Vagina (tissue), 2 donors: ENCODE results near the gene C10orf120.

Experiments used
- POLR2A ChIP-seq, 2 donors: fragments of 450-650 bp; IDR thresholded peaks; one replicate each; pipeline ENCODE4 v1.6.1; 2017; ENCODE audit warnings: antibody characterized with exemption in 2 of 2, mild to moderate bottlenecking in 2 of 2, moderate library complexity in 2 of 2
- TF ChIP-seq, protein P1 (sequence below), 3 experiments: fragments of 450-650 bp in 2 of 3; fragments of 200-600 bp in 1 of 3; sonication (generic) in 1 of 3; IDR thresholded peaks; one replicate each; pipeline ENCODE4 v1.5.1; 2017 to 2019; ENCODE audit warnings: antibody characterized with exemption in 3 of 3, mild to moderate bottlenecking in 2 of 3, moderate library complexity in 2 of 3

DNA sequence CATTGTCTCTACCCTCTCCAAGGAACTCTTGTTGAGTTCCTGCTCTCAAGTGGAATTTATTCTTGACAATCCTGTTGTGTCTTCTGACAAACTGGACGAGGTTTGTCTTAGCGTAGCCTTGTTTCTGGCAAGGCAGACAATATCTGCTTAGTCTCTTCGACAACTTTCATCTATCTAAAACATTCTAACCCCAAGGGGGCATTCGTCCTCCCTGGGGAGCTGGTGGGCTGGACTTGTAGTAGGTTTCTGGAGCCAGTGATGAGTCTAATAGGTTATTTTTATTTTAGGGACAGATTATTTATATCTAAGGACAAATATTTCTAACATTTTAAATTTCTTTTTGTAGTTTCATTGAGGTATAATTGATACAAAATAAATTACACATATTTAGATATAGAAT lies 7.3 kb upstream of the C10orf120 start:
- TF ChIP-seq POLR2A (IDR thresholded peaks at IDR 0.05) = no peak
- TF ChIP-seq, protein P1, sequence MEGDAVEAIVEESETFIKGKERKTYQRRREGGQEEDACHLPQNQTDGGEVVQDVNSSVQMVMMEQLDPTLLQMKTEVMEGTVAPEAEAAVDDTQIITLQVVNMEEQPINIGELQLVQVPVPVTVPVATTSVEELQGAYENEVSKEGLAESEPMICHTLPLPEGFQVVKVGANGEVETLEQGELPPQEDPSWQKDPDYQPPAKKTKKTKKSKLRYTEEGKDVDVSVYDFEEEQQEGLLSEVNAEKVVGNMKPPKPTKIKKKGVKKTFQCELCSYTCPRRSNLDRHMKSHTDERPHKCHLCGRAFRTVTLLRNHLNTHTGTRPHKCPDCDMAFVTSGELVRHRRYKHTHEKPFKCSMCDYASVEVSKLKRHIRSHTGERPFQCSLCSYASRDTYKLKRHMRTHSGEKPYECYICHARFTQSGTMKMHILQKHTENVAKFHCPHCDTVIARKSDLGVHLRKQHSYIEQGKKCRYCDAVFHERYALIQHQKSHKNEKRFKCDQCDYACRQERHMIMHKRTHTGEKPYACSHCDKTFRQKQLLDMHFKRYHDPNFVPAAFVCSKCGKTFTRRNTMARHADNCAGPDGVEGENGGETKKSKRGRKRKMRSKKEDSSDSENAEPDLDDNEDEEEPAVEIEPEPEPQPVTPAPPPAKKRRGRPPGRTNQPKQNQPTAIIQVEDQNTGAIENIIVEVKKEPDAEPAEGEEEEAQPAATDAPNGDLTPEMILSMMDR (IDR thresholded peaks at IDR 0.05) = no peak
